Parathyroid adenoma (tissue), 2 donors: ENCODE results near the gene CDC42.

Source experiments
- H2AFZ ChIP-seq: fragments of 300-600 bp; sonication (generic); one replicate; pipeline ENCODE4 v1.7.0; 2017; ENCODE audit warnings: antibody characterized with exemption, mild to moderate bottlenecking
- H3K27ac ChIP-seq: fragments of 300-600 bp; sonication (generic); one replicate; pipeline ENCODE4 v1.7.0; 2017
- H3K27me3 ChIP-seq: fragments of 300-600 bp; sonication (generic); one replicate; pipeline ENCODE4 v1.7.0; 2017; ENCODE audit warnings: low read length; ENCODE audit not compliant: control insufficient read depth, insufficient read depth
- H3K36me3 ChIP-seq: fragments of 300-600 bp; sonication (generic); one replicate; pipeline ENCODE4 v1.7.0; 2017; ENCODE audit warnings: low read length; ENCODE audit not compliant: control insufficient read depth, insufficient read depth
- H3K4me1 ChIP-seq: fragments of 300-600 bp; sonication (generic); one replicate; pipeline ENCODE4 v1.7.0; 2017; ENCODE audit warnings: control low read depth
- H3K4me2 ChIP-seq: fragments of 300-600 bp; sonication (generic); one replicate; pipeline ENCODE4 v1.7.0; 2017; ENCODE audit warnings: low read length
- H3K4me3 ChIP-seq: fragments of 300-600 bp; sonication (generic); one replicate; pipeline ENCODE4 v1.7.0; 2017; ENCODE audit warnings: low read depth, low read length
- H3K79me2 ChIP-seq: fragments of 300-600 bp; sonication (generic); one replicate; pipeline ENCODE4 v1.7.0; 2017; ENCODE audit warnings: control low read depth
- H3K9ac ChIP-seq: fragments of 300-600 bp; sonication (generic); one replicate; pipeline ENCODE4 v1.7.0; 2017; ENCODE audit warnings: mild to moderate bottlenecking
- H3K9me3 ChIP-seq: fragments of 300-600 bp; sonication (generic); one replicate; pipeline ENCODE4 v1.7.0; 2017; ENCODE audit warnings: low read length; ENCODE audit not compliant: control insufficient read depth
- CTCF ChIP-seq: fragments of 300-600 bp; sonication (generic); IDR thresholded peaks from one replicate; pipeline ENCODE4 v1.7.0; 2017; ENCODE audit warnings: antibody characterized with exemption, mild to moderate bottlenecking
- donor health status: primary hyperparathyroidism.

CDC42 gene

GRCh38 chr1:22105611-22106207 is 53.2 kb downstream of the CDC42 start:
- no peak overlapping the region for H3K27ac ChIP-seq
- H3K9ac ChIP-seq = no peak overlapping the region
- no peak overlapping the region for H3K4me3 ChIP-seq
- no peaks in the 10 kb centered on the region for H3K9me3 ChIP-seq
- no peak overlapping the region for H3K4me2 ChIP-seq
- no peaks in the 10 kb centered on the region for H3K27me3 ChIP-seq
- H3K4me1 ChIP-seq = peaks cover 2% of the 10 kb centered on the region
- no peak overlapping the region for H2AFZ ChIP-seq
- peak; percentile 65 for TF ChIP-seq CTCF
- H3K79me2 ChIP-seq = peaks cover 4% of the 10 kb centered on the region
- no peaks in the 10 kb centered on the region for H3K36me3 ChIP-seq

GRCh38 chr1:22107126-22107525 is 54.6 kb downstream of the CDC42 start:
- Histone ChIP-seq H3K4me1 (peaks cover 8% of the 10 kb centered on the region), H3K79me2 (peaks cover 4% of the 10 kb centered on the region), H2AFZ (no peak overlapping the region), H3K9me3 (no peaks in the 10 kb centered on the region), H3K9ac (no peak overlapping the region), H3K27me3 (no peaks in the 10 kb centered on the region), H3K4me3 (no peak overlapping the region), H3K4me2 (no peak overlapping the region), H3K27ac (no peak overlapping the region), H3K36me3 (no peaks in the 10 kb centered on the region)
- no peak for TF ChIP-seq CTCF

GRCh38 chr1:22108339-22109105 is 56.0 kb downstream of the CDC42 start:
- H3K4me2 ChIP-seq = no peak overlapping the region
- no peak overlapping the region for H3K27ac ChIP-seq
- H3K9ac ChIP-seq = no peak overlapping the region
- no peak overlapping the region for H3K4me3 ChIP-seq
- no peaks in the 10 kb centered on the region for H3K27me3 ChIP-seq
- no peak for TF ChIP-seq CTCF
- no peaks in the 10 kb centered on the region for H3K36me3 ChIP-seq
- H2AFZ ChIP-seq = no peak overlapping the region
- no peaks in the 10 kb centered on the region for H3K9me3 ChIP-seq
- H3K4me1 ChIP-seq = peaks cover 5% of the 10 kb centered on the region
- peaks cover 4% of the 10 kb centered on the region for H3K79me2 ChIP-seq

GRCh38 chr1:22110016-22110415 is 57.5 kb downstream of the CDC42 start:
- H2AFZ ChIP-seq = no peak overlapping the region
- H3K9ac ChIP-seq = no peak overlapping the region
- H3K79me2 ChIP-seq = peaks cover 4% of the 10 kb centered on the region
- no peak overlapping the region for H3K4me2 ChIP-seq
- no peak overlapping the region for H3K4me3 ChIP-seq
- no peaks in the 10 kb centered on the region for H3K9me3 ChIP-seq
- TF ChIP-seq CTCF = no peak
- peaks cover 5% of the 10 kb centered on the region for H3K4me1 ChIP-seq
- H3K27me3 ChIP-seq = no peaks in the 10 kb centered on the region
- no peak overlapping the region for H3K27ac ChIP-seq
- no peaks in the 10 kb centered on the region for H3K36me3 ChIP-seq
